Measurements from ENCODE around the gene LIX1.

Gene LIX1

GRCh38 chr5:97183100-97183929, 40.9 kb upstream of the LIX1 start, which contains the start of gene RIOK2 (continued):
- TF ChIP-seq GLI4 (tag by site-specific recombination; IDR thresholded peaks at IDR 0.05) = no peak
- no peak for TF ChIP-seq ZNF521 (tag by site-specific recombination; IDR thresholded peaks at IDR 0.05)
- peak; percentile 39; the same call in 1 of the 2 replicates for TF ChIP-seq INSM2 (tag by site-specific recombination; IDR thresholded peaks at IDR 0.05)
- TF ChIP-seq ZNF391 (tag by site-specific recombination; IDR thresholded peaks at IDR 0.05; ENCODE audit: borderline replicate concordance, low read depth) = no peak
- TF ChIP-seq ZSCAN23 (tag by site-specific recombination; IDR thresholded peaks at IDR 0.05) = no peak
- TF ChIP-seq YY2 (tag by site-specific recombination; IDR thresholded peaks at IDR 0.05) = no peak
- TF ChIP-seq ZBTB48 (tag by site-specific recombination; IDR thresholded peaks at IDR 0.05) = no peak
- TF ChIP-seq ZFHX2 (tag by site-specific recombination; conservative IDR thresholded peaks at IDR 0.05) = 0 out of 2 replicates have a peak, but pooled peaks have one; percentile 8
- peak; percentile 63; the same call in 1 of the 2 replicates for TF ChIP-seq YY1 (tag by site-specific recombination; IDR thresholded peaks at IDR 0.05)
- TF ChIP-seq MZF1 (tag by site-specific recombination; IDR thresholded peaks at IDR 0.05; ENCODE audit: borderline replicate concordance) = peak; percentile 97
- peak; percentile 88 for TF ChIP-seq ZNF76 (tag by site-specific recombination; IDR thresholded peaks at IDR 0.05; ENCODE audit: borderline replicate concordance, low read depth)
- no peak for TF ChIP-seq ZNF530 (tag by site-specific recombination; IDR thresholded peaks at IDR 0.05; ENCODE audit: low read depth)
- 0 out of 2 replicates have a peak, but pooled peaks have one; percentile 71 for TF ChIP-seq PRDM10 (tag by site-specific recombination; IDR thresholded peaks at IDR 0.05)
- TF ChIP-seq ZNF155 (tag by site-specific recombination; IDR thresholded peaks at IDR 0.05) = no peak
- TF ChIP-seq ZNF518A (tag by site-specific recombination; conservative IDR thresholded peaks at IDR 0.05; ENCODE audit: low read depth) = peak; percentile 49; the same call in 1 of the 2 replicates
- TF ChIP-seq ZNF23 (tag by site-specific recombination; IDR thresholded peaks at IDR 0.05; ENCODE audit: borderline replicate concordance) = no peak
- TF ChIP-seq ZNF433 (tag by site-specific recombination; IDR thresholded peaks at IDR 0.05; ENCODE audit: low read depth) = no peak
- TF ChIP-seq ZNF548 (tag by site-specific recombination; IDR thresholded peaks at IDR 0.05) = no peak
- TF ChIP-seq ZNF362 (tag by site-specific recombination; IDR thresholded peaks at IDR 0.05) = no peak
- no peak for TF ChIP-seq ZBTB8A (tag by site-specific recombination; IDR thresholded peaks at IDR 0.05)
- TF ChIP-seq REST (tag by site-specific recombination; IDR thresholded peaks at IDR 0.05) = no peak
- no peak for TF ChIP-seq HOXD13 (CRISPR knock-in tag; IDR thresholded peaks at IDR 0.05; ENCODE audit: borderline replicate concordance)
